ENCODE data around the gene CCL13.

The CCL13 gene

GRCh38 chr17:34363183-34363661 lies 6.9 kb downstream of the CCL13 start, which contains the start of gene CCL1:
Gene CCL1 (minus strand): TSS chr17:34363233. CDS start chr17:34363161, 72 bp downstream.
- no peak for DNase-seq (ENCODE audit: low read depth in 2 of 2)

GRCh38 chr17:34364751-34365150 lies 8.5 kb downstream of the CCL13 start:
- no peak for DNase-seq (ENCODE audit: low read depth in 2 of 2)

DNA sequence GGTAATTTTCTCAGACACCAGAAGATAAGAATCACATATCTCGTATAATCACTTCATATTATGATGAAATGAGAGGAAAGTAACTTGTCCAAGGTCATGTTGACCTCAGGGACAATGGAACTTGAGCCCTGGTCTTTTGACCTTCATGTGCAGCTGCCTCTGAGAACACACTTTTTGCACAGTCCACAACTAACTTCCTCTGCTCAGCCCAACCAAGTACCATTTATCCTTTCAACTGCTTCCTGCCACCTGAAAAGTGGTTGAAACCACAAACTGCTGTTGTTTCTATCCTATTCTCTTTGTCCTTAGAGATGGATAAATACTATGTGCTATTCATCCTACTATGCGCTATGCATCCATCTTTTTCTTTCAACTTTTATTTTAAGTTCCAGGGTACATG lies 9.1 kb downstream of the CCL13 start:
- DNase-seq (ENCODE audit: low read depth in 2 of 2), result no peak

DNA sequence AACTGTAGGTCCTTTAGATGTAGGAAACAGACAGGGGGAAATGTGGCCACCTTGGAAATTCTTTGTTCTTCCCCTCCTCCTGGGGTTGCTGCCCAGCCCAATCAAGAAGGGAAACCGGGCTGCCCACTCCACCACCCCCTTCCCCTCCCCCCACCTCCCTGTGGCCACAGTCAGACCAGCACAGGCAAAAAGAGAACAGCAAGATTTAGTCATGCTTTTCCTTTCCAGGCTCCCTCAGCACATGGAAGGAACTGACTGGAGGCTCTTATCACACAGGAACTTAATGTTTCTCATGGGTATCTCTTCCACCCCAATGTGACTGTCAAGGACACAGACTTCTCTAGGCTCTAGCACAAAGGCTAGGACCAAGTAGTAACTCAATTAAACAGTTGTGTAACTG lies 9.7 kb downstream of the CCL13 start:
- no peak for DNase-seq (ENCODE audit: low read depth in 2 of 2)

DNA sequence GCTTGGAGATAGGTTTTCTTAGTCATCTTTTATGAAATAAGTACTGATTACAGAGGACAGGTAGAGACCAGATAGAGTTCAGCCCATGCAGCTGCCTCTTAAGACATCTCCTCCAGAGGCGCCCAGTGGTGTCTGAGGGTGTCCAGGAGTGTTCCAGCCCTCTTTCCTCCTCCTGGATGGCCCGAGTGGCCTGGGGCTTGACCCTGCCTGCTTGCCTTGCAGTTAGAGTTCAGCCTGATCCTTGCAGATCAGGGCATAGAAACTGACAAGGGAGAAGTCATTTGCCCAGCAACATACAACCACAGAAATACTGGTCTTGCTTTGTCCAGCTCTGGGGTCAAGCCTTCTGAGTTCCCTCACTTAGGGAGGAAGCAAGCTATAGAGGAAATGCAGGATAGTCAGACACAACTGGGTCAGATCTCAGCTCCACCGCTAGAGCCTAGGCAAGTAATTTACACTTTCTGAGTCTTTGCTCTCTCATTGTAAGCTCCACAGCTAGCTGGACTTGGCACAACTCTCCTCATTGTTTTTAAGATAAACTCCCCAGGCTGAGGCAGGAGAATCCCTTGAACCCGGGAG lies 10.3 kb downstream of the CCL13 start:
- DNase-seq (ENCODE audit: low read depth in 2 of 2), result no peak

GRCh38 chr17:34367486-34368195 lies 11.4 kb downstream of the CCL13 start:
- no peak for DNase-seq (ENCODE audit: low read depth in 2 of 2)

DNA sequence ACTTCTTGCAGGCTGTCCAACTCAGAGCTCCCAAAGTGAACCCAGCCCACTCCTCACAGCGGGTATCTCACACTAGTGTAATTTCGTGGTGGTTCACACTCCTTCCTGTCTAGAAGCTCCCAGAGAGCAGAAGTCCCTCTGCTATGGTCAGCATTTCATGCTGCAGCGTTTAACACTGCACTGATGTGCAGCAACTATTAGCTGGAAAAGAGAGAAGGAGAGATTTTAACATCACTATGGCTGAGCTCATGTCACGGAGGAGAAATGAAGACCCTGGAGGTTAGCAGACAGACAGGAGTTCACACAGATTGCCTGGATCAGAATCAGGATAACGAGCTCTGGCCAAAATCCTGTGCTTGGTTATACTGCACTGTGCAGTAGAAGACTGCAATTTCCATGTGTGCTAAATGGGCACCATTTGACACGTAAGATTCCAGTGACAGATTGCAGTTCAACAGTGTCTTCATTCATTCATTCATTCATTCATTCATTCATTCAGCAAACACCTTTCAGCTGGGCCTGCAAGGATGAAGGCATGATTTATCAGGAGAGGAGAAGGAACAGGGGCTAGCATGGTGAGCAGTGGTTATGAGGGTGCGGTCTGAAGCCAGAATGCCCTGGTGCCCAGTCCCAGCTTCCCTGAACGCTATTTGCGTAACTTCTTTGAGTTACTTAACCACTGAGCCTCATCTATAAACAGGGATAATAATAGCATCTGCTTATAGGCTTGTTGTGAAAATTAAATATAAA lies 12.1 kb downstream of the CCL13 start:
- DNase-seq (ENCODE audit: low read depth in 2 of 2), result no peak

DNA sequence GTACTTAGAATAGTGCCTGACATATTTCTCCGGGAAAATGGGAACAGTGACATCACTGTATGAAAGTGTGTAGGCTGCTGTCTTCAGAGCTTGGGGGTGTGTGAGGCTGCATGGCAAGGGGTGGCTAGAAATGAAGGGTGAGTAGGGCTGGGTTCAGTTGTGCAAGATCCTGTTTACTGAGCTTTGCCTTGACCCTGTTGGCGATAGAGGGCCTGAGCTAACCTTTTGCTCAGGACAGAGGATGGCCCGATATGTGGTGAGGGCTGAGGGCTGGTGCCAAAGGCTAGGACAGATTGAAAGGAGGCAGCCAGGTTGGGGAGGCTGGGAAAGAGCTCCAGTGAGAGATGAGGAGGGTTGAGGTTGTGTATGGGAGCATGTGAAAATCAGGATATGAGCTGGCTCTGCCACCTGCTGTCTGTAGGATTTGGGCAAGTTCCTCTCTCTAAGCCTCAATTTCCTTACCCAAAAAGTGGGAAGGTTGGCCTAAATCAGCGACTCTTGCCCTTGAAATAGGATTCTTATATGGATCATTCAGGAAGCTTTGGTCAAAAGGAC lies 12.7 kb downstream of the CCL13 start:
- DNase-seq (ENCODE audit: low read depth in 2 of 2), result no peak

- DNase-seq (ENCODE audit: low read depth in 2 of 2), result no peak
These were observed 13.3 kb downstream of the CCL13 start for GRCh38 chr17:34369571-34369970.

GRCh38 chr17:34370376-34370996 lies 14.2 kb downstream of the CCL13 start:
- DNase-seq (ENCODE audit: low read depth in 2 of 2), result no peak

- no peak for DNase-seq (ENCODE audit: low read depth in 2 of 2)
These were observed 14.7 kb downstream of the CCL13 start for GRCh38 chr17:34370997-34371395.

DNA sequence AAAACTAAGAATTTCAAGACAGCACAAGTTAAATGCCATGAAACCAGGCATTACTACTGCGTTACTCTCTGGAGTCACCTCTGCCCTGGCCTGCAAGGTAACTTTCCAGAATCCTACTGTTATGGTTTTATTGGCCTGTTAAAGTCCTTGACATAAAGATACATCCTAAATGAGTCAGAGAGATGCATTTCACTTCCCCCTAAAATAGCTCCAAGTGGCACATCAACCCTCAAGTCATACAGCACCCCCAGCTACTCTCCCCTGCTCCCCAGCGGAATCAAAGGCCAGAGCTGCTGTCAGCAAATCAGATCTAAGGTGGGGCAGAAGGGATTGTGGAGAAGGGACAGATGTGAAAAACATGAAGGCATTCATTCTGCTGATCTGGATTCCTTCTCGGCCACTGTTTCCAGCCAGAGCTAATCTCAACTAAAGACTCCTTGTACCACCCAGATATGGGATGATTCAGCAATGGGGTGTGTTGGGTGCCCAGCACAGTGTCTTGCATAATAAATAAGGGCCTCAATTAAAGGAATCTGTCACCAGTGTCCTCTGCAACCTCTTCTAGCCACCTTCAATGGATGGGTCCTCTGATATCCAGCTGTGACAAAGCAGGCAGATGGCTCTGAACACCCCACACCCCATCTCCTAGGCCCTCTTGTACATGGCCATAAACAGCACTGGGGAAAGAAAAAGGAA lies 15.3 kb downstream of the CCL13 start:
- DNase-seq (ENCODE audit: low read depth in 2 of 2), result no peak

DNA sequence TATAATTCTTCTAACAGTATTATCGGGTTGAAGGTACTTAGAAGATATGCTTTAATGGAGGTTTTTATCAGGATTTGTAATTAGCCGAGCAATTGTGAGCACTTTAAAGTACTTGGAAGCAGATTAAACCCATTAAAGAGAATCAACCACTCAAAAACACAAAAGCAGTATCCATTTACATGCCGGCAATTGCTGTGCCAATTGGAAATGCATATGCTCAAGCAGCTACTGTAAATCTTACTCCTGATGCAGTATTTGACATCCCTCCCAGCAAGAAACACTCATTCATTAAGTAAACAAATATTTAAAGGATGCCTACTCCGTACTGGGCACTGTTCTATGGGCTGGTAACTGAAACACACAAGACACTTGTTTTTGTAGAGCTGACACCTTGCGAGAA lies 18.2 kb downstream of the CCL13 start:
- DNase-seq (ENCODE audit: low read depth in 2 of 2), result no peak

- DNase-seq (ENCODE audit: low read depth in 2 of 2), result no peak
These were observed 19.2 kb downstream of the CCL13 start for GRCh38 chr17:34375426-34375997.

GRCh38 chr17:34377078-34377823 lies 21.0 kb downstream of the CCL13 start:
- no peak for DNase-seq (ENCODE audit: low read depth in 2 of 2)

- DNase-seq (ENCODE audit: low read depth in 2 of 2), result no peak
These were observed 22.4 kb downstream of the CCL13 start for GRCh38 chr17:34378664-34379101.

DNA sequence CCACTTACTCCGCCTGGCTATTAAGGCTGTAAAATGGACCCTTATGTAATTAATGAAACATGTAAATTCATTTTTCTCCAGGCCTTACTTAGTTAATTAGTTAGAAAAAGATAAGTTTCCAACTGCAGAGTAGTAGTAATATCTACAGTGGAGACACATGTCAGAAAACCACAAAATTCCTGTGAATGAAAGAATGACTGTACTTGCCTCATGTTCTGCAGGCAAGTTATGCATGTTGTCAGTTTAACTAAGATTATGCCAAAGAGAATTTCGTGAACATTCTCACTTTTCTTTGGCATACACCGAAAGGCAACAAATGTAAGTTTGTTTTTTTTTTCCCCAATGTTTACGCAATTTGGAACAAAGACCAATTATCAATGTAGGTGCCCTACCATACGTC lies 23.6 kb downstream of the CCL13 start:
- no peak for DNase-seq (ENCODE audit: low read depth in 2 of 2)

GRCh38 chr17:34382621-34383124 lies 26.4 kb downstream of the CCL13 start:
- DNase-seq (ENCODE audit: low read depth in 2 of 2), result no peak

GRCh38 chr17:34383216-34383615 lies 26.9 kb downstream of the CCL13 start:
- no peak for DNase-seq (ENCODE audit: low read depth in 2 of 2)

DNA sequence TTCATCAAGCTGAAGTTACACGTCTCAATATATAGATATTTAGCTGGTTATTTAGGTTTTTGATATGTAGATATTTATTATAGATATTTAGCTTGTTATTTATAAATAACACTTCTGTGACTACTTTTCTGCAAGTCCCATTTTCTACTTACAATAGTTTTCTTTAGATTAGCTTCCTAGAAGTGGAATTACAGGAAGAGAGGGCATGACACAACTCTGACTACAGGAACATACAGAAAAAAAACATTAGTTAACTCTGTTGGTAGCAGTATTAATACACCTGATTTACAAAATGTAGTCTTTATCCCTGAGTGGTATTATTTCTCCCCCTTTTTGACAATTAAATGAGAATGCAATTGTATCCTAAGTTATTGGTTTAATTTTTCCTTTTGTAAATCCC lies 28.0 kb downstream of the CCL13 start:
- DNase-seq (ENCODE audit: low read depth in 2 of 2), result no peak

Measured in stimulated activated CD8-positive, alpha-beta memory T cell treated with anti-CD3 and anti-CD28 coated beads, Interleukin-15, amount 100 ng/mL, for 4 hours (primary cell).